ENCODE results near the gene RAB23. TPM values are rescaled to one million over a fixed set of nuclear protein-coding genes. Genes with fewer than 3 reads are reported as not detected.

Gene RAB23
- polyA plus RNA-seq, 3 donors, result 0.16 to 0.46 (median 0.25) TPM

- no peak overlapping the region for H3K27ac ChIP-seq (ENCODE audit: low read depth in 1 of 2, low read length in 2 of 2)
- H3K36me3 ChIP-seq (replicated peaks in 1 of 2; ENCODE audit: control insufficient read depth in 1 of 2, insufficient read depth in 2 of 2, low read length in 2 of 2), result no peaks in the 10 kb centered on the region
- no peaks in the 10 kb centered on the region for H4K20me1 ChIP-seq (ENCODE audit: insufficient read depth, low read length)
- no peaks in the 10 kb centered on the region for H3K27me3 ChIP-seq (ENCODE audit: control insufficient read depth in 2 of 2, insufficient read depth in 2 of 2, low read length in 2 of 2)
- H3K4me3 Mint-ChIP-seq, result no peak overlapping the region
- no peak for DNase-seq
- H3K4me1 Mint-ChIP-seq, result no peaks in the 10 kb centered on the region
- no peaks in the 10 kb centered on the region for H3K9me3 ChIP-seq (replicated peaks in 1 of 2; ENCODE audit: control insufficient read depth in 1 of 2, insufficient read depth in 1 of 2, low read length in 2 of 2)
- no peak for TF ChIP-seq CTCF (IDR thresholded peaks at IDR 0.05)
- H2AFZ ChIP-seq (ENCODE audit: insufficient read depth, low read depth, low read length, poor library complexity, severe bottlenecking), result no peak overlapping the region
- peaks cover 0 to 3% (median 0%) of the 10 kb centered on the region in 7 donors for H3K9me3 Mint-ChIP-seq
- H3K9ac ChIP-seq (ENCODE audit: insufficient read depth, low read length, poor library complexity, severe bottlenecking), result no peak overlapping the region
- H3K4me3 ChIP-seq (replicated peaks in 1 of 3; ENCODE audit: low read depth in 2 of 3, low read length in 3 of 3), result no peak overlapping the region
- intact Hi-C loops (cut with micrococcal nuclease), result no loop called here
- WGBS (ENCODE audit: insufficient coverage), result no CpG with 5 or more reads among the region's 2 CpGs
- H3K27me3 Mint-ChIP-seq (ENCODE audit: low read depth in 3 of 3), result peaks cover 0 to 1% (median 0%) of the 10 kb centered on the region in 3 donors
- no peak overlapping the region for H3K4me2 ChIP-seq (replicated peaks; ENCODE audit: extremely low read depth, low read length, poor library complexity, severe bottlenecking)
- peaks cover 7 to 16% of the 10 kb centered on the region in 2 donors for H3K36me3 Mint-ChIP-seq
- no peaks in the 10 kb centered on the region for H3K79me2 ChIP-seq (ENCODE audit: insufficient read depth, low read length)
- H3K4me1 ChIP-seq (ENCODE audit: control insufficient read depth in 1 of 2, insufficient read depth in 2 of 2, low read length in 2 of 2), result no peaks in the 10 kb centered on the region
- no peak overlapping the region for H3K27ac Mint-ChIP-seq
These were observed 32.0 kb downstream of the RAB23 start for GRCh38 chr6:57190140-57190539.

- no peak for DNase-seq
- no peaks in the 10 kb centered on the region for H3K27me3 Mint-ChIP-seq (ENCODE audit: low read depth in 3 of 3)
- H3K4me3 ChIP-seq (replicated peaks in 1 of 3; ENCODE audit: low read depth in 2 of 3, low read length in 3 of 3), result no peak overlapping the region
- H3K4me2 ChIP-seq (replicated peaks; ENCODE audit: extremely low read depth, low read length, poor library complexity, severe bottlenecking), result no peak overlapping the region
- no peaks in the 10 kb centered on the region for H3K4me1 ChIP-seq (ENCODE audit: control insufficient read depth in 1 of 2, insufficient read depth in 2 of 2, low read length in 2 of 2)
- no peaks in the 10 kb centered on the region for H3K4me1 Mint-ChIP-seq
- no peaks in the 10 kb centered on the region for H4K20me1 ChIP-seq (ENCODE audit: insufficient read depth, low read length)
- intact Hi-C loops (cut with micrococcal nuclease), result no loop called here
- 93% methylated on average over 2 of the region's 2 CpGs for WGBS (ENCODE audit: insufficient coverage)
- no peak overlapping the region for H3K4me3 Mint-ChIP-seq
- no peaks in the 10 kb centered on the region for H3K9me3 ChIP-seq (replicated peaks in 1 of 2; ENCODE audit: control insufficient read depth in 1 of 2, insufficient read depth in 1 of 2, low read length in 2 of 2)
- H3K79me2 ChIP-seq (ENCODE audit: insufficient read depth, low read length), result no peaks in the 10 kb centered on the region
- no peak overlapping the region for H3K27ac ChIP-seq (ENCODE audit: low read depth in 1 of 2, low read length in 2 of 2)
- no peak overlapping the region for H3K27ac Mint-ChIP-seq
- H3K36me3 ChIP-seq (replicated peaks in 1 of 2; ENCODE audit: control insufficient read depth in 1 of 2, insufficient read depth in 2 of 2, low read length in 2 of 2), result no peaks in the 10 kb centered on the region
- peaks cover 11 to 16% of the 10 kb centered on the region in 2 donors for H3K36me3 Mint-ChIP-seq
- H3K9me3 Mint-ChIP-seq, result peaks cover 0 to 3% (median 0%) of the 10 kb centered on the region in 7 donors
- no peak overlapping the region for H3K9ac ChIP-seq (ENCODE audit: insufficient read depth, low read length, poor library complexity, severe bottlenecking)
- no peak for TF ChIP-seq CTCF (IDR thresholded peaks at IDR 0.05)
- H2AFZ ChIP-seq (ENCODE audit: insufficient read depth, low read depth, low read length, poor library complexity, severe bottlenecking), result no peak overlapping the region
- no peaks in the 10 kb centered on the region for H3K27me3 ChIP-seq (ENCODE audit: control insufficient read depth in 2 of 2, insufficient read depth in 2 of 2, low read length in 2 of 2)
These were observed 38.8 kb downstream of the RAB23 start for GRCh38 chr6:57183336-57183735.

Measured in CD14-positive monocyte (primary cell).